HG03520 (cell line): ENCODE data around the gene RHOG.
"Not testable (repeated sequence)": the region's sequence is repeated elsewhere in the genome, so short reads cannot be mapped to it uniquely, and the experiment has no call there.

ENCODE experiments used
- ATAC-seq: cut with Tn5 transposase; IDR thresholded peaks from one replicate; pipeline ENCODE4 v1.9.1; 2021; ENCODE audit warnings: mild to moderate bottlenecking, moderate library complexity; ENCODE audit not compliant: unreplicated experiment

Gene RHOG

DNA sequence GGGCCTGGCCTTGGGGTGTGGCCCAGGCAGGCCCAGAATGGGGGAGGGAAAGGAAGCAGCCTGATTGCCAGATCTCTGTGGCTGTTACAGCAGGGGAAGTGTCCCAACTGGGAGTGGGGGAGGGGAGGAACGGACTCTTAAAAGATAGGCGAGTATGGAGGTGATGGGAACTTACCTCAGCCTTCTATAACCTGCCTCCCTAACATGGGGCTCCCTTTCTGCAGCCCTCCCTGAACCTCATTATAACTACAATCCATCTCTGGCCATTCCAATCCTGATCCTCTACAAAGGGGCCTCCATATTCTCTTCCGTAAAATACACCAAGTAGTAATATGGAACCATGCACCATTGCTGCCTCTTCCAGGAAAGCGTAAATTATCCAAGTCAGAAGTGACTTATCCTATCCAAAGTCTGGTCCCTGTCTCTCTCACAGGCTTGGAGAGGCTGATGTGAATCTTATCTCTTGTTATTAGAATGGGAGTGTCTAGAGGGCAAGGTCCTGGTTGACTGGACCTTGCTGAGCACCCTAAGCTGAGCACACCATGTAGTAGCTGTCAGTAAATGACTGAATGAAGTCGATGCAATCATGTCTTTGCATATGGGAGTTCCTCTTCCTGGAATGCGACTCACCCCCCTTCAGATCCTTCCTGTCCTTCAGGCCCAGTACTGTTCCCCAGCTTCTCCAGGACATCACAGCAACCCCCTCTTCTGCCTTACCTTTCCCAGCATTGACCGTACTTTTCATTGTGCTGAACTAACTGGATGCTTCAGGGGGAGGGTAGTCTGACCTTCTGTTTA is 5.9 kb downstream of the RHOG start:
- ATAC-seq: no peak

- no peak for ATAC-seq
Measured at GRCh38 chr11:3834349-3834663, 6.5 kb downstream of the RHOG start.

GRCh38 chr11:3833449-3833848 is 7.3 kb downstream of the RHOG start:
- no peak for ATAC-seq

DNA sequence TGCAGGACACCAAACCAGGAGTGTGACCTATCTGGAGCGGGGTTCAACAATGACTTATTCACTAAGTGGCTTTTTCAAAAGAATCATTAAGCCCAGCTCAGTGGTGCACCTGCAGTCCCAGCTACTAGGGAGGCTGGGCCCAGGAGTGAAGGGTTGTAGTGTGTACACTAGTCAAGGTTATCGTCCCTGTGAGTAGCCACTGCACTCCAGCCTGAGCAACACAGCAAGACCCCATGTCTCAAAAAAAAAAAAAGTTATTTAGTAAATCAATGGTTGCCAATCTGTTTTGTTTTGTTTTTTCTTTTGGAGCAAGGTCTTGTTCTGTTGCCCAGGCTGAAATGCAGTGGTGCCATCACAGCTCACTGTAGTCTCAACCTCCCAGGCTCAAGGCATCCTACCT is 7.9 kb downstream of the RHOG start:
- no peak for ATAC-seq

DNA sequence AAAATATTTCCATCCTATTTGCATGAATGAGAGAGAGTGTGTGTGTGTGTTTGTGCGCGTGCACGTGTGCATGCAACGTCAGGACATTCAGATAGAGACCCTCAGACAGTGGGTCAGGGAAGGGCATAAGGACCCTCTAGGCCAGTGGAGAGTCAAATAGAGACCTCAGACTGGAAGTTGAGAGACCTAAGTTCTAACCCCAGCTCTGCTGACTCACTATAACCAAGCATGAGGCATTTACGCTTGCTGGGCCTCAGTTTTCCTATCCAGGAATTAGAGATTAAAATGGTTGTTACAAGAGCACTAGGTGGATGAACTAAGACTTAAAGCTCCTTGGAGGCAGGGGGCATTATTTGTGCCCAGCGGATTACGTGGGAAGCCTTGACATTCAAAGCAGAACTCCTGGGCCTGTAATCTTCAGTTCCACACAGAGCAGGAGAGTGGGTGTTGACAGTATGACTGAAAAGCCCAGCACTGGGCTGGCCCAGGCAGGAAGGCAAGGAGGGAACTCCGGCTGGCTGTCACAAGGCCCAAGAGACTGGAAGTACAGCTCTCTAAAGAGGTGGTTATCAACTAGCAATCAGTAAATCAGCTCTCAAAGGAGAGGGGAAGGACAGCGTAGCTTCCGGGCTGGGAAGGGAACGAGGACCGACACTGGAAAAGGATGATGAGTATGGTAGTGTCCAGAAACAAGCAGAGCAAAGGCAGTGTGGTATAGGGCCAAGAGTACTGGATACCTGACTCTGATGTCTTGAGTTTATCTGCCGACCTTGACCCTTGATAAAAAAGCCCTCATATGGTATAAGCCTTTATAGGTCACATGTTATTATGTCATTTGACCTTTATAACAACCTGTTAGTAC is 9.2 kb downstream of the RHOG start:
- ATAC-seq: no peak

GRCh38 chr11:3830730-3831129 is 10.0 kb downstream of the RHOG start:
- no peak for ATAC-seq

- no peak for ATAC-seq
Measured at GRCh38 chr11:3830088-3830487, 10.7 kb downstream of the RHOG start.

DNA sequence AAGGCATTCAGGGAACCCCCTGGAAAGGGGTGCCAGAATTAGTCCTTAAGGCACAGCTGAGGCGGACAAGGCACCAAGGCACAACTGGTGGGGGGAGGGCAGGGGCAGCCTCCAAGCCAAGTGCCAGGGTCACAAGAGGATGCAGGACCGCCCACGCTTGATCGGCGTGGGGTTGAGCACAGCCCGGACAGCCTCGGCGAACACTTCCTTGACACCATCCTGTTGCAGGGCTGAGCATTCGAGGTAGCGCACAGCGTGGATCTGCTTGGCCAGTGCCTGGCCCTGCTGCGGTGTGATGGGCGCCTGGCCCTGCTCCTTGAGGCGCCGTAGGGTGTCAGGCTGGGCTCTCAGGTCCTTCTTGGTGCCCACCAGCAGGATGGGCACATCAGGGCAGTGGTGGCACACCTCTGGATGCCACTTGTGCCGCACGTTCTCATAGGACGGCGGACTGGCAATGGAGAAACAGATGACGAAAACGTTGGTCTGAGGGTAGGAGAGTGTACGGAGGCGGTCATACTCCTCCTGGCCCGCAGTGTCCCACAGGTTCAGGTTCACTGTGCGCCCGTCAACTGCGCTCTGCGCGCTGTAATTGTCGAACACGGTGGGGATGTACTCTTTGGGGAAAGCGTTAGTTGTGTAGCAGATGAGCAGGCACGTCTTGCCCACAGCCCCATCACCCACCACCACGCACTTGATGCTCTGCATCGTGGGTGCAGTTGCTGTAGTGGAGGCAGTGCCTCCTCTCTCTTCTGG is 13.1 kb downstream of the RHOG start:
- ATAC-seq: no peak

DNA sequence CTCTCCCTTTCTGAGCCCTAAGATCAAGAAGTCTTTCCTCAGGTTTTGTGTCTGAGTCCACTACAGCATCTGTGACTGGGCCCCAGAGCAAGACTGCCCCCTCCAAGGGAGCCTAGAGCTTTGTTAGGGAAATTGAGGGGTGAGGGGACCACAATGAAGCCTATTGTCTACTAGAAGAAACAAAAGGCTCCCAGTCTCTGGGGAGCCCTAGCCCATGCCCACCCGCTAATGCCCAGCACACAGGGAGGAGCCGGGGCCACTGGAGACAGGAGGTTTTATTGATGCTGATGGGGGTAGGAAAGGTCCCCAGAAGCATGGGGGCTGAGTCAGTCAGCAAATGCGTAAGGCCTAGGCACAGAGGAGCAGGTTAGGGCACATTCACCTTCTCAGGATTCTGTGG is 14.0 kb downstream of the RHOG start:
- ATAC-seq: no peak

DNA sequence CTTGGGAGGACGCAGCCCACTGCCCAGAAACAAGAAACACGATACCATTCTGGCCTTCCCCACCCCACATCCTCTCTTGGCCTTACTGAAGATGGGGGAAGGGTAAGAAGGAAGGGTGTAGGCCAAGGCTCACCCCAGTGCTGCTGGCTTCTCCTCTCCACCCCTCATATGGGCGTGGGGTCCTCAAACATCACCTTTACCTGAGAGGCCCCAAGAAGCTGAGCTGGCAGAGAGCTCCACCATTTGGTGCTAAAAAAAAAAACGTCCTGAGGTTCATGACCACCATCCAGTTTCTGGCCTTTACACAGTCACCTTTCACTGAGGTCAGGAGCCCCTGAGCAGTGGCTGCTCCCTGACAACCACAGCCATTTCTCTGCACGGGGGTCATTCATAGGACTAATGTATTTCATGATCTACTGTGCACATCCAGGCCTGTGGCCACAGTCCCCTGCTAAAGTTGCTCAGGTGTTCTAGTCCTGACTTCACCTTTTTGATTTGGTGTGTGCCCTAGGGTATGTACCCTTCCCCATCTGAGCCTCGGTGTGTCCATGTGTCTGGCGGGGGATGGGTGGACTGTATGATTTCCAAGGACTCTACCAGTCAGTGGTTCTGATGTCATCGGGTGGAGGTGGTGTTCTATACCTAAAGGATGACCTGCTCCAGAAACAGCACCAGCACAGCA is 15.1 kb downstream of the RHOG start:
- ATAC-seq: no peak

DNA sequence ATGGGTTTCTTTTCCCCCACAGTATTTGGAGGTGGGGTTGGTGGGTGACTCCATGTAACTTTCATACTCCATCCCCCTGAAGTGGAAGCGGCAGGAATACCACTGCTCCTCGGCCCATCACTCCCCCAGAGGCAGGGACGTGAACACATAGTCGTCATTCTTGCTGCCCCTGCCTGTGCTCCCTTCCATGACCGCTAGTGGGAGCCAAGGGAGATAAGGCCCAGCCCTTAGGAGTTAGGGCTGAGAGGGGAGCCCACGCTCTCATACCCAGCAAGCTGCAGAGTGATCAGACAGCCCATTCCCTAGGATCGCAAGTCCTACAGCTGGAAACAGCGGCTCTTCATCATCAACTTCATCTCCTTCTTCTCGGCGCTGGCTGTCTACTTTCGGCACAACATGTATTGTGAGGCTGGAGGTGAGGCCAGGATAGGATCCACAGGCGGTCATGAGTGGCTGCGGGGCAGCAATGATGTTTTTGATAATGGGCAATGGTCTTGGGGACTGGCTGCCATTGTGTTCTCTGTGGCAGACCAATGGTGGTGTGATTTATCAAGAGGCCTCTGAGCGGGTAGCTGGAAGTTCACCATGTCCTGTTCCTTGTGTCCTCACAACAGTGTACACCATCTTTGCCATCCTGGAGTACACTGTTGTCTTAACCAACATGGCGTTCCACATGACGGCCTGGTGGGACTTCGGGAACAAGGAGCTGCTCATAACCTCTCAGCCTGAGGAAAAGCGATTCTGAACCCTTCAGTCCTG is 15.9 kb downstream of the RHOG start:
- ATAC-seq: peak; percentile 81

DNA sequence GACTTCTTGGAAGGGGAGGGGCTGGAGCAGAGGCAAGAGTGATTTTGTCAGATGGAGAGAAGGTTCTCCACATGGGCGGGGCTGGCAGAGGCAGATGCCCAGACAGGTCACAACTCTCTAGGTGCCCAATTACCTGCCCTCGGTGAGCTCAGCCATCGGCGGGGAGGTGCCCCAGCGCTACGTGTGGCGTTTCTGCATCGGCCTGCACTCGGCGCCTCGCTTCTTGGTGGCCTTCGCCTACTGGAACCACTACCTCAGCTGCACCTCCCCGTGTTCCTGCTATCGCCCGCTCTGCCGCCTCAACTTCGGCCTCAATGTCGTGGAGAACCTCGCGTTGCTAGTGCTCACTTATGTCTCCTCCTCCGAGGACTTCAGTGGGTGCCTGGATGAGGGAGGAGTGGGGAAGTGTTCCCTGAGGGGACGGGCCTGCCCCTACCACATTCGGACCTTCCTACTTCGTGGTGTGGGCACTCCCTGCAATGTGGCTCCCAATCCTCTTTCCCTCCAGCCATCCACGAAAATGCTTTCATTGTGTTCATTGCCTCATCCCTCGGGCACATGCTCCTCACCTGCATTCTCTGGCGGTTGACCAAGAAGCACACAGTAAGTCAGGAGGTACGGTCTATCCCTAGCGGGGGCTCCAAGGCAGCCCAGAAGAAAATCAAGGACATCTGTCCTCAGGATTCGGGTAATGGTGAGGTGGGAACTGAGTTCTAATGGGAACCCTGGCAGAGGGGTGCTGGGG is 16.8 kb downstream of the RHOG start:
- ATAC-seq: no peak

DNA sequence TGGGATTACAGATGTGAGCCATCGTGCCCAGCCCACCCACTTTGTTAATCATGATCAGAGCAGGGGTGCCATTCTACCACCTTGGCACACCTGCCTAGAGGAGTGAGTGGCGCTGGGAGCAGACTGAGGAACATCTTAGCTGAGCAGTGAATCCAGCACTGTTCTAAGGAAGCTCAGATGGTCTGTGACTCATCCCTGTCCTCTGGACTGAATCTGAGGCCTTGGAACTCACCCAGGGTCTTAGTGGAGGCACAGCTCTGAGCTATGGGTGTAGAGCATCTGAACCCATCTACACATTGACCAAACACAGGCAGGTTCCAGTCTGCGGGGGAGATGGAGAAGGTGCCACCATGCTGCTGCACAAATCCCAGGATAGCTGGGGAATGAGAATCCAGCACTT is 17.5 kb downstream of the RHOG start:
- ATAC-seq: no peak

GRCh38 chr11:3822312-3822711 is 18.4 kb downstream of the RHOG start:
- ATAC-seq: no peak

GRCh38 chr11:3820971-3821370 is 19.8 kb downstream of the RHOG start:
- no peak for ATAC-seq

DNA sequence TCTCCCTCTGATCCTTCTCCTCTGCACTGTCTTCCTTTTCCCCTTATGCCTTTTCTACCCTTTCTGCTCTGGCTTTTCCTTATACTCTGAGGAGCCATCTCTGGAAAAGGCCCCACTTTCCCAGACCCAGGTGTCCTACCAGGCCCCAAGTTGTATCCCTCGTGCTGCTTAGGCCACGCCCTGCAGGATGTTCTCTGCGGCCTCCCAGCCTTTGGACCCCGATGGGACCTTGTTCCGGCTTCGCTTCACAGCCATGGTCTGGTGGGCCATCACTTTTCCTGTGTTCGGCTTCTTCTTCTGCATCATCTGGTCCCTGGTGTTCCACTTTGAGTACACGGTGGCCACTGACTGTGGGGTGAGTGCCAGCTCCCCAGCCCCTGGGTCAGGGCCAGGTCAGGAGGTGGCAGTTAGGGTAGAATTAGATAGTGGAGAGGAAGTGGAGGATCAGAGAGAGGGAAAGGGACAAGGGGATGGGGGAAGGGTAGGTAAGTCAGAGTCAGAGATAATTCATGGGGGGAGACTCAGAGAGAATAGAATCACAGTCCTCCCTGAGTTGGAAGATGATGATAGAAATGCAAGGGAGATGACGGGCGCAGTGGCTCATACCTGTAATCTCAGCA is 23.5 kb downstream of the RHOG start:
- no peak for ATAC-seq

DNA sequence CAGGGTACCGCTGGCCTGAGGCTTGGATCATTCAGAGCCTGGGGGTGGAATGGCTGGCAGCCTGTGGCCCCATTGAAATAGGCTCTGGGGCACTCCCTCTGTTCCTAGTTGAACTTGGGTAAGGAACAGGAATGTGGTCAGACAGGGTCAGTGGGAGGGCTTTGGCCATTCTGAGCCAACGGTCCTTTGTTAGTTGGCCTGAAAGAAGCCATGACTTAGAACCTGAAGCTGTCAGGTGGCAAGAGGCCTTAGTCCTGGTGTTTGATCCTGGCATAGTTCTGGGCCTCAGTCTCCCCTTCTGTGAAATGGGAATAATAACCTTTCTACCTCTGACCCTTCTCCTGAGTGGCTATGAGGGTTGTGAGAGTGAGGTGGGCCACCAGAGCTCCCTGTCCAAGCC is 24.1 kb downstream of the RHOG start:
- ATAC-seq: no peak

DNA sequence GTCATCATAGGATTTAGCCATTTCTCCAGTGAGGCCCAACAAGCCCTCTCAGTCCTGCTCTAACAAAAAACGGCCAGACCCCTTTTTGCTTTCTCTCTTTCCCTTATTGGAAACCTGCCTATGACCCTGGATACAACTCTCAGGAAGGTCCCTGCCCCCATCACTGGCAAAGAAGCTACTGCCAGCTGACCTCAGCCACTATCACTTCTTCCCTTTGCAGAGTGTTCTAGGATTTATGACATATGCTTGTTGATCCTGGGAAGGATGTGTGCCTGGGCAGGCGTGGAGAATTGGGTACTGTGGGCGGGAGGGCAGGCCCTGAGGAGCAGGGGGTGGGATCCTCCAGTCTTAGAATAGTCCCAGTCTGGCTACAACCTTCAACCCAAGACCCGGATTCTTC is 24.9 kb downstream of the RHOG start:
- ATAC-seq: no peak

DNA sequence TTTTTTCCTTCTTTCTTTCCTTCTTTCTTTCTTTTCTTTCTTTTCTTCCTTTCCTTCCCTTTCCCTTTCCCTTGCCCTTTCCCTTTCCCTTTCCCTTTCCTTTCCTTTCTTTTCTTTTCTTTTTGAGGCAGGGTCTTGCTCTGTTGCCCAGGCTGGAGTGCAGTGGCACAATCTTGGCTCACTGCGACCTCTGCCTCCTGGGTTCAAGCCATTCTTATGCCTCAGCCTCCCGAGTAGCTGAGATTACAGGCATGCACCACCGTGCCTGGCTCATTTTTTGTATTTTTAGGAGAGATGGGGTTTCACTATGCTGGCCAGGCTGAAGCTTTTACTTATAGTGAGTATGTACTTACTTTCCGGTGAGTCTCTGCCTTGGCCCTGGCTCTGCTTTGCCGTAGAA is 25.9 kb downstream of the RHOG start:
- not testable (repeated sequence) for ATAC-seq
